Parathyroid adenoma (tissue), 2 donors: ENCODE data around the gene NDUFAF2.
"Not testable (repeated sequence)": the region's sequence is repeated elsewhere in the genome, so short reads cannot be mapped to it uniquely, and the experiment has no call there.

Experiments used
- H2AFZ ChIP-seq: fragments of 300-600 bp; sonication (generic); one replicate; pipeline ENCODE4 v1.7.0; 2017; ENCODE audit warnings: antibody characterized with exemption, mild to moderate bottlenecking
- H3K27ac ChIP-seq: fragments of 300-600 bp; sonication (generic); one replicate; pipeline ENCODE4 v1.7.0; 2017
- H3K27me3 ChIP-seq: fragments of 300-600 bp; sonication (generic); one replicate; pipeline ENCODE4 v1.7.0; 2017; ENCODE audit warnings: low read length; ENCODE audit not compliant: control insufficient read depth, insufficient read depth
- H3K36me3 ChIP-seq: fragments of 300-600 bp; sonication (generic); one replicate; pipeline ENCODE4 v1.7.0; 2017; ENCODE audit warnings: low read length; ENCODE audit not compliant: control insufficient read depth, insufficient read depth
- H3K4me1 ChIP-seq: fragments of 300-600 bp; sonication (generic); one replicate; pipeline ENCODE4 v1.7.0; 2017; ENCODE audit warnings: control low read depth
- H3K4me2 ChIP-seq: fragments of 300-600 bp; sonication (generic); one replicate; pipeline ENCODE4 v1.7.0; 2017; ENCODE audit warnings: low read length
- H3K4me3 ChIP-seq: fragments of 300-600 bp; sonication (generic); one replicate; pipeline ENCODE4 v1.7.0; 2017; ENCODE audit warnings: low read depth, low read length
- H3K79me2 ChIP-seq: fragments of 300-600 bp; sonication (generic); one replicate; pipeline ENCODE4 v1.7.0; 2017; ENCODE audit warnings: control low read depth
- H3K9ac ChIP-seq: fragments of 300-600 bp; sonication (generic); one replicate; pipeline ENCODE4 v1.7.0; 2017; ENCODE audit warnings: mild to moderate bottlenecking
- H3K9me3 ChIP-seq: fragments of 300-600 bp; sonication (generic); one replicate; pipeline ENCODE4 v1.7.0; 2017; ENCODE audit warnings: low read length; ENCODE audit not compliant: control insufficient read depth
- CTCF ChIP-seq: fragments of 300-600 bp; sonication (generic); IDR thresholded peaks from one replicate; pipeline ENCODE4 v1.7.0; 2017; ENCODE audit warnings: antibody characterized with exemption, mild to moderate bottlenecking
- donor health status: primary hyperparathyroidism.

Gene NDUFAF2

GRCh38 chr5:61182449-61182848 lies 237.4 kb downstream of the NDUFAF2 start:
- Histone ChIP-seq H3K9ac (no peak overlapping the region), H3K27me3 (no peaks in the 10 kb centered on the region), H2AFZ (no peak overlapping the region), H3K4me2 (no peak overlapping the region), H3K27ac (no peak overlapping the region), H3K36me3 (no peaks in the 10 kb centered on the region), H3K9me3 (no peaks in the 10 kb centered on the region), H3K4me1 (peaks cover 9% of the 10 kb centered on the region), H3K4me3 (no peak overlapping the region), H3K79me2 (no peaks in the 10 kb centered on the region)
- no peak for TF ChIP-seq CTCF

GRCh38 chr5:61183538-61183937 lies 238.5 kb downstream of the NDUFAF2 start:
- no peak overlapping the region for H3K4me3 ChIP-seq
- no peaks in the 10 kb centered on the region for H3K9me3 ChIP-seq
- no peak overlapping the region for H3K27ac ChIP-seq
- no peaks in the 10 kb centered on the region for H3K36me3 ChIP-seq
- no peak overlapping the region for H3K9ac ChIP-seq
- no peaks in the 10 kb centered on the region for H3K79me2 ChIP-seq
- peaks cover 9% of the 10 kb centered on the region for H3K4me1 ChIP-seq
- no peak for TF ChIP-seq CTCF
- no peak overlapping the region for H2AFZ ChIP-seq
- H3K4me2 ChIP-seq: no peak overlapping the region
- no peaks in the 10 kb centered on the region for H3K27me3 ChIP-seq

- H3K4me2 ChIP-seq: no peak overlapping the region
- no peak for TF ChIP-seq CTCF
- H3K79me2 ChIP-seq: no peaks in the 10 kb centered on the region
- no peaks in the 10 kb centered on the region for H3K27me3 ChIP-seq
- no peak overlapping the region for H3K27ac ChIP-seq
- H3K9ac ChIP-seq: no peak overlapping the region
- no peak overlapping the region for H2AFZ ChIP-seq
- no peaks in the 10 kb centered on the region for H3K9me3 ChIP-seq
- H3K36me3 ChIP-seq: no peaks in the 10 kb centered on the region
- H3K4me3 ChIP-seq: no peak overlapping the region
- H3K4me1 ChIP-seq: peaks cover 4% of the 10 kb centered on the region
These were observed 239.7 kb downstream of the NDUFAF2 start for GRCh38 chr5:61184708-61185107.

GRCh38 chr5:61186634-61187033 lies 241.6 kb downstream of the NDUFAF2 start:
- Histone ChIP-seq H3K4me1 (peaks cover 4% of the 10 kb centered on the region), H3K4me3 (no peak overlapping the region), H3K9me3 (no peaks in the 10 kb centered on the region), H3K4me2 (no peak overlapping the region), H3K9ac (no peak overlapping the region), H3K27me3 (no peaks in the 10 kb centered on the region), H3K27ac (no peak overlapping the region), H2AFZ (no peak overlapping the region), H3K36me3 (no peaks in the 10 kb centered on the region), H3K79me2 (no peaks in the 10 kb centered on the region)
- TF ChIP-seq CTCF: no peak

GRCh38 chr5:61187352-61187751 lies 242.3 kb downstream of the NDUFAF2 start:
- not testable (repeated sequence) for H3K27me3 ChIP-seq, H3K4me2 ChIP-seq, H3K9me3 ChIP-seq, H3K27ac ChIP-seq, H3K4me1 ChIP-seq, H3K4me3 ChIP-seq, H3K79me2 ChIP-seq, H3K36me3 ChIP-seq, H2AFZ ChIP-seq, H3K9ac ChIP-seq

- H3K9ac ChIP-seq, H3K27ac ChIP-seq, H3K27me3 ChIP-seq, H2AFZ ChIP-seq, H3K36me3 ChIP-seq, H3K9me3 ChIP-seq, H3K4me2 ChIP-seq, H3K4me1 ChIP-seq, H3K4me3 ChIP-seq, H3K79me2 ChIP-seq: not testable (repeated sequence)
These were observed 242.8 kb downstream of the NDUFAF2 start for GRCh38 chr5:61187826-61188225.
